H1 (cell line): ENCODE data around the gene GBF1. TPM values are rescaled to one million over a fixed set of nuclear protein-coding genes. Genes with fewer than 3 reads are reported as not detected.

Experiments used
- CTCF ChIA-PET: fragments of 300-600 bp; sonication (Branson Sonifier 250); formaldehyde crosslinking; loops from one replicate; lab custom pipeline; 2021; ENCODE audit not compliant: partially characterized antibody; lab: Charles Lee
- POLR2A ChIA-PET: fragments of 300-600 bp; sonication (Branson Sonifier 250); formaldehyde crosslinking; loops from one replicate; lab custom pipeline; 2021; ENCODE audit warnings: inconsistent platforms; ENCODE audit not compliant: partially characterized antibody; lab: Charles Lee
- DNase-seq, 2 experiments: peaks; one replicate each; pipeline versions ENCODE4 v3.0.0 to v3.0.0-alpha.2; 2010 to 2022; ENCODE audit warnings: low spot score in 2 of 2, low read depth in 1 of 2, mixed read lengths in 1 of 2
- FAIRE-seq: peaks from 2 replicates; lab custom pipeline; 2011; peaks lifted over from hg19 to GRCh38; lab: Jason Lieb, UNC
- H2AFZ ChIP-seq: 2 replicates; pipeline ENCODE4 v1.8.1; 2012; ENCODE audit warnings: low read length, inconsistent platforms
- H2AK5ac ChIP-seq: 2 replicates; pipeline ENCODE4 v1.6.1; 2013; ENCODE audit warnings: low read depth, low read length
- H2BK120ac ChIP-seq: replicated peaks from 2 replicates; pipeline ENCODE3; 2013; ENCODE audit warnings: low read depth, low read length, inconsistent platforms
- H2BK12ac ChIP-seq: 2 replicates; pipeline ENCODE4 v1.6.1; 2013; ENCODE audit warnings: low read depth, low read length
- H2BK15ac ChIP-seq: 2 replicates; pipeline ENCODE4 v1.6.1; 2013; ENCODE audit warnings: low read length
- H2BK20ac ChIP-seq: 2 replicates; pipeline ENCODE4 v1.6.1; 2013; ENCODE audit warnings: low read length
- H2BK5ac ChIP-seq: 2 replicates; pipeline ENCODE4 v1.6.1; 2013; ENCODE audit warnings: low read depth, low read length
- H3K14ac ChIP-seq: 2 replicates; pipeline ENCODE4 v1.6.1; 2013; ENCODE audit warnings: inconsistent platforms; ENCODE audit not compliant: insufficient read length
- H3K18ac ChIP-seq: 2 replicates; pipeline ENCODE4 v1.6.1; 2013; ENCODE audit warnings: low read length; ENCODE audit errors: extremely low read depth
- H3K23ac ChIP-seq: 2 replicates; pipeline ENCODE4 v1.6.1; 2013; ENCODE audit warnings: inconsistent platforms; ENCODE audit not compliant: insufficient read length
- H3K23me2 ChIP-seq: 2 replicates; pipeline ENCODE4 v1.6.1; 2013; ENCODE audit warnings: low read depth, low read length
- H3K27ac ChIP-seq: 2 replicates; pipeline ENCODE4 v1.6.1; 2011; ENCODE audit warnings: low read depth, low read length, inconsistent platforms
- H3K27me3 ChIP-seq, 4 experiments: replicated peaks in 1 of 4; 1 replicate in 1 of 4; 2 replicates in 3 of 4; pipeline versions ENCODE4 v1.6.1 to v1.8.1; 2011 to 2013; ENCODE audit warnings: low read length in 3 of 4, mild to moderate bottlenecking in 3 of 4, inconsistent platforms in 2 of 4, mixed read lengths in 2 of 4, moderate library complexity in 1 of 4; ENCODE audit not compliant: control insufficient read depth in 3 of 4, insufficient read depth in 3 of 4; ENCODE audit errors: extremely low read depth in 1 of 4
- H3K36me3 ChIP-seq, 4 experiments: 2 replicates each; pipeline versions ENCODE4 v1.6.1 to v1.8.1; 2011 to 2013; ENCODE audit warnings: mild to moderate bottlenecking in 4 of 4, low read length in 3 of 4, moderate library complexity in 2 of 4, control low read depth in 1 of 4, inconsistent platforms in 1 of 4; ENCODE audit not compliant: insufficient read depth in 4 of 4, control insufficient read depth in 2 of 4
- H3K4ac ChIP-seq: replicated peaks from 2 replicates; pipeline ENCODE3; 2013; ENCODE audit warnings: low read length, low read depth, mixed read lengths, inconsistent platforms; ENCODE audit not compliant: insufficient read length
- H3K4me1 ChIP-seq, 4 experiments: replicated peaks in 1 of 4; 1 replicate in 1 of 4; 2 replicates in 3 of 4; pipeline versions ENCODE4 v1.6.1 to v1.8.1; 2011 to 2013; ENCODE audit warnings: low read length in 3 of 4, inconsistent platforms in 2 of 4, mixed read lengths in 1 of 4; ENCODE audit not compliant: insufficient read depth in 4 of 4, control insufficient read depth in 3 of 4
- H3K4me2 ChIP-seq, 2 experiments: 2 replicates each; pipeline versions ENCODE4 v1.6.1 to v1.8.1; 2011 to 2013; ENCODE audit warnings: low read depth in 2 of 2, low read length in 2 of 2, control low read depth in 1 of 2, inconsistent platforms in 1 of 2, mild to moderate bottlenecking in 1 of 2; ENCODE audit not compliant: insufficient read depth in 1 of 2
- H3K4me3 ChIP-seq, 4 experiments: fragments of 200-600, 300-600 bp in 1 of 4; sonication (generic), shearing (Covaris generic), sonication (Bioruptor Twin) in 1 of 4; 2 replicates each; pipeline versions ENCODE4 v1.5.1 to v1.8.1; 2011 to 2016; ENCODE audit warnings: low read length in 4 of 4, low read depth in 3 of 4, control low read depth in 2 of 4, inconsistent platforms in 2 of 4, mild to moderate bottlenecking in 2 of 4, mixed read lengths in 1 of 4, moderate library complexity in 1 of 4; ENCODE audit not compliant: insufficient read depth in 2 of 4; ENCODE audit errors: extremely low read depth in 1 of 4
- H3K56ac ChIP-seq: replicated peaks from 2 replicates; pipeline ENCODE3; 2013; ENCODE audit warnings: low read depth, mild to moderate bottlenecking, mixed read lengths, low read length, inconsistent platforms; ENCODE audit not compliant: insufficient read length
- H3K79me1 ChIP-seq: 2 replicates; pipeline ENCODE4 v1.6.1; 2013; ENCODE audit warnings: low read depth, low read length, control low read depth
- H3K79me2 ChIP-seq, 2 experiments: 2 replicates each; pipeline versions ENCODE4 v1.6.1 to v1.8.1; 2012 to 2013; ENCODE audit warnings: low read length in 2 of 2, mild to moderate bottlenecking in 2 of 2, inconsistent platforms in 1 of 2; ENCODE audit not compliant: insufficient read depth in 2 of 2, control insufficient read depth in 1 of 2
- H3K9ac ChIP-seq, 4 experiments: replicated peaks in 1 of 4; 1 replicate in 1 of 4; 2 replicates in 3 of 4; pipeline versions ENCODE4 v1.6.1 to v1.8.1; 2011 to 2013; ENCODE audit warnings: low read depth in 3 of 4, low read length in 3 of 4, control low read depth in 2 of 4, mild to moderate bottlenecking in 2 of 4, moderate library complexity in 2 of 4, inconsistent platforms in 1 of 4; ENCODE audit errors: extremely low read depth in 1 of 4
- H3K9me3 ChIP-seq, 2 experiments: 2 replicates each; pipeline versions ENCODE4 v1.6.1 to v1.8.1; 2012 to 2013; ENCODE audit warnings: mild to moderate bottlenecking in 2 of 2, moderate library complexity in 2 of 2, control low read depth in 1 of 2, inconsistent platforms in 1 of 2, low read depth in 1 of 2, low read length in 1 of 2, mixed read lengths in 1 of 2; ENCODE audit not compliant: insufficient read depth in 2 of 2
- H4K20me1 ChIP-seq, 2 experiments: replicated peaks in 1 of 2; 2 replicates each; pipeline versions ENCODE3 to v1.8.1; 2011 to 2013; ENCODE audit warnings: inconsistent platforms in 2 of 2, low read length in 2 of 2, mild to moderate bottlenecking in 1 of 2; ENCODE audit not compliant: insufficient read depth in 2 of 2, control insufficient read depth in 1 of 2
- H4K5ac ChIP-seq: 2 replicates; pipeline ENCODE4 v1.6.1; 2013; ENCODE audit warnings: low read length, low read depth, mixed read lengths, inconsistent platforms; ENCODE audit not compliant: insufficient read length
- H4K8ac ChIP-seq: 2 replicates; pipeline ENCODE4 v1.8.0; 2013; ENCODE audit warnings: mild to moderate bottlenecking, moderate library complexity, low read length, inconsistent platforms; ENCODE audit not compliant: insufficient read depth; ENCODE audit errors: extremely low read depth
- H4K91ac ChIP-seq: replicated peaks from 2 replicates; pipeline ENCODE3; 2013; ENCODE audit warnings: low read length, mixed read lengths, inconsistent platforms; ENCODE audit not compliant: insufficient read length
- BACH1 ChIP-seq: IDR thresholded peaks from 2 replicates; pipeline ENCODE4 v1.6.1; 2012; ENCODE audit warnings: low read length, improper control_type of control experiment
- PHF8 ChIP-seq: fragments of 200-600 bp; sonication (generic); conservative IDR thresholded peaks from 2 replicates; pipeline ENCODE4 v1.7.1; 2012; ENCODE audit warnings: low read depth, mild to moderate bottlenecking, inconsistent platforms, low read length, moderate library complexity
- SIRT6 ChIP-seq: IDR thresholded peaks from one replicate; pipeline ENCODE4 v1.7.1; 2012; ENCODE audit warnings: low read length, inconsistent platforms
- TAF7 ChIP-seq: optimal IDR thresholded peaks from 2 replicates; pipeline ENCODE3; 2011; ENCODE audit warnings: low read depth, mild to moderate bottlenecking, inconsistent platforms, low read length, moderate library complexity, borderline replicate concordance
- WGBS, 2 experiments: shearing (Covaris generic) in 1 of 2; methylation state at CpG; one replicate each; pipeline versions ENCODE4 v1.1.6 to v1.1.7; 2013 to 2015; ENCODE audit warnings: low lambda C conversion rate in 2 of 2, mixed read lengths in 2 of 2, inconsistent platforms in 1 of 2, low coverage in 1 of 2, missing lambda C conversion rate in 1 of 2; ENCODE audit not compliant: insufficient replicate concordance in 2 of 2, insufficient coverage in 1 of 2, insufficient read length in 1 of 2; ENCODE audit errors: extremely low coverage in 1 of 2, missing lambda C conversion rate in 1 of 2; 5-methylcytosine and 5-hydroxymethylcytosine counted together
- polyA plus RNA-seq, 7 experiments: library from polyadenylated mRNA; depleted of rRNA in 3 of 7; stranded (reverse) in 5 of 7; unstranded in 2 of 7; fragments of >200 nt in 5 of 7; fragments of 200-250 nt in 2 of 7; gene quantifications; 1 replicate in 5 of 7; 2 replicates in 1 of 7; 4 replicates in 1 of 7; pipeline versions ENCODE4 v1.2.1 to v1.2.3, GENCODE V29; 2011 to 2013; ENCODE audit warnings: missing spikeins in 2 of 7, mixed read lengths in 2 of 7
- total RNA-seq: library from RNA; stranded (reverse); fragmentation: NEBNext Ultra II Directional; extraction: Animal tissue kit (Norgen Biotek cat#: 25700); gene quantifications from 2 replicates; pipeline ENCODE4 v1.2.1, GENCODE V29; 2021
- TF ChIP-seq, protein P1 (sequence below): IDR thresholded peaks from 2 replicates; pipeline ENCODE4 v1.6.1; 2012; ENCODE audit warnings: inconsistent platforms
- TF ChIP-seq, protein P2 (sequence below): IDR thresholded peaks from 2 replicates; pipeline ENCODE4 v1.6.1; 2011; ENCODE audit warnings: low read length, improper control_type of control experiment

GBF1 gene
- total and polyA plus RNA-seq, 2 of the 8 experiments (the other 6 are each of a cell fraction or from before 2014, with no cell fraction given), result 11.0 to 25.5 TPM

- 83% methylated on average over 3 of the region's 3 CpGs; no CpG with 5 or more reads in 1 of the 2 experiments for WGBS, 2 experiments
- DNase-seq (no peak), FAIRE-seq (no peak)
- Histone ChIP-seq H3K27ac (no peak overlapping the region), H2BK120ac (no peak overlapping the region), H4K91ac (no peak overlapping the region), H4K5ac (no peak overlapping the region), H3K56ac (no peak overlapping the region), H4K8ac (no peak overlapping the region), H4K20me1 (peaks cover 15 to 24% of the 10 kb centered on the region in 2 experiments), H2AK5ac (no peak overlapping the region), H3K9me3 (no peaks in the 10 kb centered on the region), H3K27me3 (peaks cover 25 to 49% (median 43%) of the 10 kb centered on the region in 4 experiments), H3K36me3 (peaks cover 0 to 4% (median 2%) of the 10 kb centered on the region in 4 experiments; a peak in 2 of 8 replicates), H3K79me1 (no peaks in the 10 kb centered on the region), H2BK15ac (no peak overlapping the region), H3K79me2 (no peaks in the 10 kb centered on the region), H3K23me2 (peaks cover 2% of the 10 kb centered on the region; the same call in 1 of the 2 replicates), H3K4me3 (no peak overlapping the region), H3K4ac (no peak overlapping the region), H3K23ac (no peak overlapping the region), H3K4me1 (peaks cover 0 to 8% (median 4%) of the 10 kb centered on the region in 4 experiments; a peak in 5 of 7 replicates), H2BK5ac (no peak overlapping the region), H3K9ac (no peak overlapping the region), H3K14ac (no peak overlapping the region), H2BK20ac (no peak overlapping the region), H2AFZ (no peak overlapping the region), H3K4me2 (no peak overlapping the region), H3K18ac (no peak overlapping the region), H2BK12ac (no peak overlapping the region)
- ChIA-PET POLR2A (interaction anchor here (1.2 kb wide), 1 partner anchor 120 kb away, joined by 3 read pairs; no protein-coding TSS in a partner anchor), CTCF (interaction anchor here (0.6 to 23.3 kb wide), 4 partner anchors 10 to 474 kb away, joined by 3 to 862 read pairs (median 30); partner anchors contain the start of genes ELOVL3 and PITX3)
- TF ChIP-seq PHF8, result no peak
- no peak for TF ChIP-seq SIRT6
- no peak for TF ChIP-seq TAF7
- TF ChIP-seq, protein P1, sequence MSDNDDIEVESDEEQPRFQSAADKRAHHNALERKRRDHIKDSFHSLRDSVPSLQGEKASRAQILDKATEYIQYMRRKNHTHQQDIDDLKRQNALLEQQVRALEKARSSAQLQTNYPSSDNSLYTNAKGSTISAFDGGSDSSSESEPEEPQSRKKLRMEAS, result no peak
- TF ChIP-seq, protein P2, sequence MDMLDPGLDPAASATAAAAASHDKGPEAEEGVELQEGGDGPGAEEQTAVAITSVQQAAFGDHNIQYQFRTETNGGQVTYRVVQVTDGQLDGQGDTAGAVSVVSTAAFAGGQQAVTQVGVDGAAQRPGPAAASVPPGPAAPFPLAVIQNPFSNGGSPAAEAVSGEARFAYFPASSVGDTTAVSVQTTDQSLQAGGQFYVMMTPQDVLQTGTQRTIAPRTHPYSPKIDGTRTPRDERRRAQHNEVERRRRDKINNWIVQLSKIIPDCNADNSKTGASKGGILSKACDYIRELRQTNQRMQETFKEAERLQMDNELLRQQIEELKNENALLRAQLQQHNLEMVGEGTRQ, result no peak
- TF ChIP-seq BACH1, result no peak
Observed at GRCh38 chr10:102344067-102344466, 98.7 kb downstream of the GBF1 start.
